HCT116 (cell line): ENCODE data around the gene ESR1. TPM values are rescaled to one million over a fixed set of nuclear protein-coding genes. Genes with fewer than 3 reads are reported as not detected.

Experiments used
- ATAC-seq: fragments of 200-7000 bp; cut with Tn5 transposase; 2 replicates; pipeline ENCODE4 v1.9.1; 2020; ENCODE audit warnings: mild to moderate bottlenecking, moderate library complexity
- BruUV-seq: library from RNA; stranded (reverse); fragments of 400-500 nt; replicated peaks from 2 replicates; lab custom pipeline; 2021; lab: Mats Ljungman, UMichigan
- CTCF ChIA-PET: fragments of 300-600 bp; sonication (Branson Sonifier 250); formaldehyde crosslinking; loops from one replicate; lab custom pipeline; 2021; ENCODE audit warnings: antibody characterized with exemption; lab: Charles Lee
- POLR2A ChIA-PET: fragments of 300-600, 350-600 bp; sonication (Branson Sonifier 250); formaldehyde crosslinking; loops from one replicate; lab custom pipeline; 2021; ENCODE audit warnings: antibody characterized with exemption; lab: Charles Lee
- RAD21 ChIA-PET, 2 experiments: fragments of 300-600 bp; sonication (Branson Sonifier 250); formaldehyde crosslinking; loops; one replicate each; lab custom pipeline; 2023; ENCODE audit warnings: low total read pairs in 2 of 2; ENCODE audit not compliant: uncharacterized antibody in 2 of 2, unreplicated experiment in 2 of 2, low non-redundant PET in 1 of 2; lab: Charles Lee
- DNase-seq: peaks from one replicate; pipeline ENCODE4 v3.0.0-alpha.2; 2010; ENCODE audit warnings: low read depth, low spot score
- H2AFZ ChIP-seq: fragments of 200-600 bp; shearing (Covaris generic), sonication (generic); 2 replicates; pipeline ENCODE4 v1.6.1; 2017; ENCODE audit warnings: low read depth, mixed run types, mixed read lengths, antibody characterized with exemption, low read length; ENCODE audit not compliant: poor library complexity, severe bottlenecking
- H3K27ac ChIP-seq: 2 replicates; pipeline ENCODE4 v1.5.1; 2012; ENCODE audit warnings: low read depth, low read length
- H3K27me3 ChIP-seq: fragments of 200-600 bp; sonication (generic); 2 replicates; pipeline ENCODE4 v1.6.1; 2016; ENCODE audit warnings: mixed run types, low read length, mixed read lengths; ENCODE audit not compliant: insufficient read depth
- H3K36me3 ChIP-seq, 2 experiments: fragments of 200-500 bp in 1 of 2; fragments of 200-600 bp in 1 of 2; sonication (Bioruptor generic) in 1 of 2; sonication (generic) in 1 of 2; 2 replicates each; pipeline versions ENCODE4 v1.5.1 to v1.6.1; 2014 to 2016; ENCODE audit warnings: low read length in 2 of 2, inconsistent platforms in 1 of 2, mixed read lengths in 1 of 2, mixed run types in 1 of 2; ENCODE audit not compliant: insufficient read depth in 2 of 2, control insufficient read depth in 1 of 2
- H3K4me1 ChIP-seq, 2 experiments: fragments of 200-600 bp in 1 of 2; sonication (generic) in 1 of 2; 2 replicates each; pipeline versions ENCODE4 v1.5.1 to v1.6.1; 2012 to 2017; ENCODE audit warnings: low read length in 2 of 2, inconsistent platforms in 1 of 2, mild to moderate bottlenecking in 1 of 2, mixed read lengths in 1 of 2, mixed run types in 1 of 2, moderate library complexity in 1 of 2; ENCODE audit not compliant: insufficient read depth in 2 of 2, control insufficient read depth in 1 of 2
- H3K4me2 ChIP-seq: fragments of 200-600 bp; sonication (generic); 2 replicates; pipeline ENCODE4 v1.6.1; 2017; ENCODE audit warnings: mixed run types, low read length, mixed read lengths
- H3K4me3 ChIP-seq, 2 experiments: fragments of 200-600 bp in 1 of 2; sonication (generic) in 1 of 2; replicated peaks in 1 of 2; 2 replicates each; pipeline ENCODE4 v1.5.1; 2011 to 2016; ENCODE audit warnings: low read length in 2 of 2, control low read depth in 1 of 2, low read depth in 1 of 2, mild to moderate bottlenecking in 1 of 2, mixed read lengths in 1 of 2, mixed run types in 1 of 2
- H3K79me2 ChIP-seq: fragments of 200-600 bp; sonication (generic); 2 replicates; pipeline ENCODE4 v1.6.1; 2017; ENCODE audit warnings: mild to moderate bottlenecking, mixed run types, low read length, moderate library complexity, mixed read lengths; ENCODE audit not compliant: insufficient read depth
- H3K9ac ChIP-seq: fragments of 200-600 bp; sonication (generic); 2 replicates; pipeline ENCODE4 v1.6.1; 2016; ENCODE audit warnings: low read length, mixed read lengths
- H3K9me2 ChIP-seq: fragments of 200-600 bp; sonication (generic), shearing (Covaris generic); 2 replicates; pipeline ENCODE4 v1.6.1; 2017; ENCODE audit warnings: mixed run types, mild to moderate bottlenecking, moderate library complexity; ENCODE audit not compliant: insufficient read depth
- H3K9me3 ChIP-seq, 2 experiments: fragments of 200-500 bp in 1 of 2; fragments of 200-600 bp in 1 of 2; sonication (Bioruptor generic) in 1 of 2; sonication (generic) in 1 of 2; 2 replicates each; pipeline ENCODE4 v1.6.1; 2014 to 2017; ENCODE audit warnings: low read length in 2 of 2, mixed read lengths in 2 of 2, inconsistent platforms in 1 of 2, low read depth in 1 of 2, mild to moderate bottlenecking in 1 of 2, mixed run types in 1 of 2, moderate library complexity in 1 of 2; ENCODE audit not compliant: control insufficient read depth in 1 of 2, insufficient read depth in 1 of 2
- H4K20me1 ChIP-seq: fragments of 200-600 bp; sonication (generic), shearing (Covaris generic); 2 replicates; pipeline ENCODE4 v1.6.1; 2017; ENCODE audit warnings: mixed run types, mild to moderate bottlenecking, moderate library complexity; ENCODE audit not compliant: insufficient read depth
- CEBPB ChIP-seq: IDR thresholded peaks from 2 replicates; pipeline ENCODE4 v1.6.1; 2012; ENCODE audit warnings: low read depth
- ELF1 ChIP-seq: IDR thresholded peaks from 2 replicates; pipeline ENCODE4 v1.6.1; 2012; ENCODE audit warnings: low read depth, borderline replicate concordance
- POLR2A ChIP-seq: IDR thresholded peaks from 2 replicates; pipeline ENCODE4 v1.7.0; 2011; ENCODE audit warnings: borderline replicate concordance; ENCODE audit not compliant: insufficient read depth, insufficient read length; ENCODE audit errors: extremely low read depth
- intact Hi-C: fragments of 100-400 bp; cut with micrococcal nuclease; formaldehyde crosslinking; loops from 2 replicates; pipeline ENCODE4 v1.10.0; 2022
- total RNA-seq: library from RNA; stranded (reverse); gene quantifications from one replicate; pipeline ENCODE4 v1.2.1, GENCODE V29; 2021; ENCODE audit not compliant: unreplicated experiment

ESR1 gene
- total RNA-seq, 1 experiment from 2014 or later: 0.17 TPM

DNA sequence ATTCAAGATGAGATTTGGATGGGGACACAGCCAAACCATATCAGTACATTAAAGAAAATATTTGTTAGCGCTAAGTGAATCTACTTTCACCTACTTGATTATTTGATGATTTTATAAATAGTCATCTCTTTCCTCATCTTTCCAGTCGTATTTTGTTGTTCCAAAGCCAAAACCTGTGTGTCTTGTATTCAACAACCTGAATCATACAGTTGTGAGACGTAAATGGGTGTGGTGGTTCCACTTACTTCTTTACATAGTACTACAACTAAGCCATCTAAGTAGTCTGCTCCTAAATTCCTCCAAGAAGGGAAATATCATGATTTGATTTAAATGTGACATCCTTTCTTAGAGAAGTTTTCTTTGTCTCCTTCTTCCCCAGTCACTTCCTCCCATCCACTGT, 132.8 kb downstream of the ESR1 start:
- BruUV-seq: no TSS peak
- ATAC-seq (no peak), DNase-seq (no peak)
- H3K4me1 ChIP-seq: no peaks in the 10 kb centered on the region
- no peak for TF ChIP-seq POLR2A
- H3K4me3 ChIP-seq: no peak overlapping the region
- H4K20me1 ChIP-seq: no peaks in the 10 kb centered on the region
- no peak overlapping the region for H2AFZ ChIP-seq
- RAD21 ChIA-PET: no interaction called here
- H3K9ac ChIP-seq: no peak overlapping the region
- H3K27me3 ChIP-seq: no peaks in the 10 kb centered on the region
- no peak overlapping the region for H3K27ac ChIP-seq
- no peak overlapping the region for H3K4me2 ChIP-seq
- H3K79me2 ChIP-seq: no peaks in the 10 kb centered on the region
- CTCF ChIA-PET: no interaction called here
- no peaks in the 10 kb centered on the region for H3K36me3 ChIP-seq
- H3K9me2 ChIP-seq: no peaks in the 10 kb centered on the region
- POLR2A ChIA-PET: no interaction called here
- intact Hi-C loops: no loop called here
- no peaks in the 10 kb centered on the region for H3K9me3 ChIP-seq

DNA sequence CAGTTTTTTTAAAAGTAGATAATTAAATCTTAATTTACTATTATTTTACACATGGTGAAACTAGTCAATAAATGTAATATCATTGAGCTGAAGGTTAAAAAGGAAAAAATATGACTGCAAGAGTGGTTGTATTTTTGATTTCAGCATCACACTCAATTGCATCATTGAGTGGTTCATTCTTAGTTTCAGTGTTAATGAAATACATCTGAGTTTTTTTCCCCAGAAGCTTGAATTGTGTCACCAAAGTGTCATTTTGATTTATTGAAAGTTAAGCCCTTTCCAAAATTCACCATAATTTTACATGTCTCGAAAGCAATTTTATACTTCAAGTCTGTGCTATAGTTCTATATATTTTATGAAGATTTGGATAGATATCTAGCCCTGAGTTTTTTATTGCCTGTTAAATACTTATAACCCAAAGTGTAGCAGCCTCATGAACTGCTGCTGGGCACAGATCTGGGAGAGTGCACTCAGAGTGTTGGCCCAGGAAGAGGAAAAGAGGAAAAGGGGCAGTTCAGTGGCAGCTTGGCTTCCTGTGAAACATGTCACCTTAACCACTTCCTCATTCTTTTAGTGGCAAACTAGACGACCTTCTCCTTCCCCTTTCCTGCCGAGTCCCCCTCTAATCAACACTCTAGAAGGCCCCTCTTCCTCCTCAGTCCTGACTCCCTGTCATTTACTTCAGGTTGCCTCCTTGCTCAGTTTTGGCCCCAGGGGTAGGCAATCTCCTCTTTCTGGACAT, 140.7 kb downstream of the ESR1 start:
- H3K9me2 ChIP-seq: no peaks in the 10 kb centered on the region
- no peak overlapping the region for H3K27ac ChIP-seq
- H2AFZ ChIP-seq: peak overlapping the region; percentile 7
- no peaks in the 10 kb centered on the region for H3K36me3 ChIP-seq
- ChIA-PET POLR2A (no interaction called here), RAD21 (no interaction called here), CTCF (no interaction called here)
- peak; percentile 50 for ATAC-seq
- no TSS peak for BruUV-seq
- 0 out of 2 replicates have a peak overlapping the region, but pooled peaks have one; percentile 5 for H3K4me2 ChIP-seq
- intact Hi-C loops: no loop called here
- H3K79me2 ChIP-seq: no peaks in the 10 kb centered on the region
- H3K27me3 ChIP-seq: no peaks in the 10 kb centered on the region
- H3K4me3 ChIP-seq: no peak overlapping the region
- no peak for DNase-seq
- no peaks in the 10 kb centered on the region for H4K20me1 ChIP-seq
- H3K9ac ChIP-seq: no peak overlapping the region
- no peaks in the 10 kb centered on the region for H3K9me3 ChIP-seq
- peaks cover 0 to 5% of the 10 kb centered on the region in 2 experiments; a peak in 1 of 4 replicates for H3K4me1 ChIP-seq
- TF ChIP-seq ELF1 (peak; percentile 35; the same call in 1 of the 2 replicates), CEBPB (no peak)
